ENCODE measurements around the gene SAMHD1.
"Not testable (repeated sequence)": the region's sequence is repeated elsewhere in the genome, so short reads cannot be mapped to it uniquely, and the experiment has no call there.

Gene SAMHD1

DNA sequence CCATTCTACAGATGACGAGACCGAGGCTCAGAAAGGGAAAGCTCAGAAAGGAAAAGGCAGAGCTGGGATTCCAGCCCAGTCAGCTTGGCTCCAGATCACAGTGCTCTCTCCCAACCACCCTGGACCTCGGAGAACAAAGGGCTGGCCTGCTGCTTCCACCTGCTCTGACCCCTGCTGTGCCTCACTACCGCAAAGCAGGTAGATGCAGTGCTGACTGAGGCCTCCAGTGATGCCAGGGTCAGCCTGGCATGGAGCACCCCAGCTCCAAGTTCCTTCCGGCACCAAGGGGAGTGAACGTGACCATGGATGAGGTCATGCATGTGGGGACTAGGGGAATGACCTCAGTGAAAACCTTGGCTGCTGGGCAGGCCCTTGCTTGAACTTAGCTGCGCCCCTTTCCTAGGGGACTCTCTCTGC is 96.3 kb downstream of the SAMHD1 start:
- DNase-seq (ENCODE audit: low read depth in 4 of 4, low spot score in 1 of 4), result no peak

DNA sequence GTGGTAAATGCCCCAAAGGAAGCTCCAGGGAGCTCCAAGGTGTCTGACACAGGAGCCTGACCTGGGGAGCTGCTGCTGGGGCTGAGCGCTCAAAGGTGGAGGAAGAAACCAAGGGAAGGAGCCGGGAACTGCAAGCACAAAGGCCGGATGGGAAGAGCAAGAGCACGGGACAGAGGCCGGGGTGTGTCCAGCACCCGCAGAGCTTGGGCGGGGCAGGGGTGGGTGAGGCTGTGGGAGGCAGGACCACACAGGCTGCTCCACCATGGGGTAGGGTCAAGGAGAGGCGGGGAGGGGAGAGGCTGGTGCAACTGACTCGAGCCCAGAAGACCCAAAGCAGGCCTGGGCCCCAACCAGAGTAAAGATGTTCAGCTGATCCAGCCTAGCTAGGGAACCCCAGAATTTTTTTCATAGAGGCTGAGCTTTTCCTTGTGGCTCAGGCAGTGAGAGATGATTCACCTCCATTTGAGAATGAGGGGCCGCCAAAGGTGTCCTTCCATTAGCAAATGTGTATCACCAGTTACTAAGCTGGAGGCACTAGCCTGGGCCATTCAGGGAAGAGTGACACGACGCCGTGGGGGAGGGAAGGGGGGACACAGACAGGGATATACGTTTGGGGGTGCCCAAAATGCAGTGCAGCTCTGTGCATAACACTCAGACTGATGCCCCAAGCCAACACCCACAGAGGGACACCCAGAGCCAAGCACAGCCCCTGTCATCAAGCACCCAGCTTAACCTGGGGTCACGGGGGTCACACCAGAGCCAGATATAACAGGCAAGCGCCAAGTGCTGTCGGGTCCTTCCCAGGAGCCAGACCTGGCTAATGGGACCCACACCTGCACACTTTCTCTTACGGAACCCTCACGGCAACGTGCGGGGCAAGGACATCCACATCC is 96.9 kb downstream of the SAMHD1 start:
- no peak for DNase-seq (ENCODE audit: low read depth in 4 of 4, low spot score in 1 of 4)

DNA sequence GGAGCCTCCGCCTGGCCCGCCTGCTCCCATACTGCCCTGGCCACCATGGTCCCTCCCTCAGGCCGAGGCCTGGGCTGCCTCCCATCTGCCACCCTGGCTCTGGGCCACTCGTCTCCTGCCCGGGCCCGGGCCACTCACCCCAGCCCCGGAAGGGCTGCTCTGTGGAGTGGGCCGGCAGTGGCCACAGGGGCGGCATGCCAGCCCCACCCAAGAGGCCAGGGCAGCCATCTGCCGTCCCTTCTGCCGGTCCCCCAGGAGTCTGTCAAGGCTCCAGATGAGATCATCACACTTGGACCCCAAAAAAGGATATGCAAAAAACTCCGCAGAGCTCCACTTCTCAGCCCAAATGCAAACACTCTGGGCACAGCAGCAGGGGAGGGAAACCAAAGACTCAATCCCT is 99.3 kb downstream of the SAMHD1 start:
- DNase-seq (ENCODE audit: low read depth in 4 of 4, low spot score in 1 of 4), result no peak

DNA sequence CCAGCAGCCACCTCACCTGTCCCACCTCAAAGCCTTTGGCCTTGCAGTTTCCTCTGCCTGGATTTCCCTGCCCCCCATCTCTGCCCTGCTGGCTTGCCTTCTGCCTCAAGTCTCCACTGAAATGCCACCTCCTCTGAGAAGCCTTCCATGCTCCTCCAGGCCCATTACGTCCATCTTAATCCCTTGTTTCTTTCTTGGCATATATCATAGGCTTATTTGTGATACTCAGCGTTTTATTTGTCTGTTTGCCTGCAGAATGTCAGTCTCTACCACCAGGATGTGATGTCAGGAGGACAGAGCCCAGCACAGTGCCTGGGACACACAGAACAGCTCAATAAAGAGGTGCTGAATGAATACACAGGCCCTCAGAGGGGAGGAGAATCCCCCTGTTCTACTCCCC is 100.0 kb downstream of the SAMHD1 start:
- no peak for DNase-seq (ENCODE audit: low read depth in 4 of 4, low spot score in 1 of 4)

DNA sequence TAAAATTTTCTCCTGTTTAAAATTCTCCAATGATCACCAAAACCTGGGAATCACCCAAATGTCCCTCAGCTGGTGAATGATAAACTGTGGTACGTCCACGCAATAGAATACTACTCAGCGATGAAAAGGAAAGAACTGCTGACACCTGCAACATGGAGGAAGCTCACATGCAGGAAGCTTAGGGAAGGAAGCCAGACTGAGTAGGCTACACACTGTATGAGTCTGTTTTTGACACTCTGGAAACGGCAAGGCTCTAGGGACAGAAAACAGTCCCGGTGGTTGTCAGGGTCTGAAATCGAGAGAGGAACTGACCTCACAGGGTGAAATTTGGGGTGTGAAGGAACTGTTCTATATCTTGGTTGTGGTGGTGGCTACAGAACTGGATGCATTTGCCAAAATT is 100.7 kb downstream of the SAMHD1 start:
- DNase-seq (ENCODE audit: low read depth in 4 of 4, low spot score in 1 of 4), result no peak

DNA sequence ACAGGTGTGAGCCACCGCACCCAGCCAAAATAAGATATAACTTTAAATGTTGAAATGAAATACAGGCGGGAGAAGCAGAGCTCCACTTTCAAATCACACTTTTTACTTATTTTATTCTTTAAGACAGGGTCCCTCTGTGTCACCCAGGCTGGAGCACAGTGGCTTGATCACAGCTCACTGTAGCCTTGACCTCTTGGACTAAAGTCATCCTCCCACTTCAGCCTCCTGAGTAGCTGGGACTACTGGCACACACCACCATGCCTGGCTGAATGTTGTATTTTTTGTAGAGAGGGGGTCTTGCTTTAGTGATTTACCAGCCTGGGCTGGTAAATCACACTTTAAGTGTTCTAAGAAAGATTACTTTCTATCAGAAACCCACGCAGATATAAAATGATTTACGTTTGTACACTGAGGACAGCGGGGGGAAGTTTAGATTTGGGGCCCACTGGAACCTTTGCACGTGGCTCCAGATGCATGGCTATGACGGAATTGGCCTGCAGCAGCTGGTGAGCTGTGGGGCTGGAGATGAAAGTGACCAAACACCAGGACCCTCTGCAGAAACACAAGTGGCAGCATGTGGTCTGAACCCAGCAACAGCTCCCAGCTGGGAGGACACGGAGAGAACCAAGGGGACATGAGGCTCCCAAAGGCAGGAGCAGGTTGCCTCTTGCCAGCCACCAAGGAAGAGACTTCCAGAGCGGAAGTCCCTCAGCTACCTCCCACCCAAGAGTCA is 102.0 kb downstream of the SAMHD1 start:
- no peak for DNase-seq (ENCODE audit: low read depth in 4 of 4, low spot score in 1 of 4)

DNA sequence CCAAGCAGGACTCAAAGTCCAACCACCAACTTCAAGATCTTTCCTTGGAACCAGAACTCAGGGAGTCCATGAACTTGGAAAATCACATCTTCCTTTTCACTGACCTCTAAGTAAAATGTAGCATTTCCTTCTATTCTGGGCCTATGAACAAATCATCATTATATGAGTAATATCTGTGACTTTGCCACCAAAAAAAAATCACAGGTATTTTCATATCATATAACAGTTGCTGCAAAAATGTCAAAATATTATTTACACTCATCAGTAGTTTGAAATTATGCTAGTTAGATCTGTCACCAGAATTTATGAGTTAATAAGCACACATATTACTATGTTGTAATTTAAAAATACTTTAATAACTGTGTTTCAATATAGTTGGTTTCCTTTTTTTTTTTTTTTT is 102.8 kb downstream of the SAMHD1 start:
- DNase-seq (ENCODE audit: low read depth in 4 of 4, low spot score in 1 of 4), result no peak

DNA sequence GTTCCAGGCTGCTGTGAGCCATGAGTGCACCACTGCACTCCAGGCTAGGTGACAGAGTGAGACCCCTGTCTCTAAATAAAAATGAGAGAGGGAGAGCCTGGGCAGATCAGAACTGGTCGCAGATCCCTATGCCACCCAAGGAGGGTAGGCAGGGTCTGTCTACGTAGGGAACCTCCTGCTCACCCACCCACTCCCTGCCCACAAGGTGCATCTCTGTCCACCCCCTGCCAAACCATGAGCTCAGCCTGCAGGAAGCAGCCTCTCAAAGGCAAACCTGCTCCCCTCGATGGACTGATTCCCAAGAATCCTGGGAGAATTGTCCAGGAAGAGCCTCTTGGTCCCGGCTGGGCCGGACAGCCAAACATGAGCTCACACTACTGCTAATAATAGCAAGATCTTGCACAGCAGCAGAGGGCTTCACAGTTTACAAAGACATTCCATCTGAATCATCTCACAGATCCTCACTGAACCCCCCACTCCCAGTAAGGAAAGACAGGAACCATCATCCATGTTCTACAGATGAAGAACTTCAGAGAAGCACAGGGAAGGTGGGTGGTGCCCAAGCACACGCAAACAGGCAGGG is 103.3 kb downstream of the SAMHD1 start:
- no peak for DNase-seq (ENCODE audit: low read depth in 4 of 4, low spot score in 1 of 4)

DNA sequence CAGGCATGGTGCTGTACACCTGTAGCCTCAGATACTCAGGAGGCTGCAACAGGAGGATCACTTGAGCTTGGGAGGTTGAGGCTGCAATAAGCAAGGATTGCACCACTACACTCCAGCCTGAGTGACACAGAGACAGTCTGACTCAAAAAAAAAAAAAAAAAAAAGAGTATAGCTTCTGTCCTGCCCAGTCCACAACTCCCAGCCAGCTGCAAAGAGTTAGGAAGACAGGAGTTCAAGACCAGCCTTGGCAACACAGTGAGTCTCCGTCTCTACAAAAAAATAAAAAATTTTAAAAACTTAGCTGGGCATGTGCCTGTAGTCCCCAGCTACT is 103.8 kb downstream of the SAMHD1 start:
- DNase-seq (ENCODE audit: low read depth in 4 of 4, low spot score in 1 of 4), result no peak

DNA sequence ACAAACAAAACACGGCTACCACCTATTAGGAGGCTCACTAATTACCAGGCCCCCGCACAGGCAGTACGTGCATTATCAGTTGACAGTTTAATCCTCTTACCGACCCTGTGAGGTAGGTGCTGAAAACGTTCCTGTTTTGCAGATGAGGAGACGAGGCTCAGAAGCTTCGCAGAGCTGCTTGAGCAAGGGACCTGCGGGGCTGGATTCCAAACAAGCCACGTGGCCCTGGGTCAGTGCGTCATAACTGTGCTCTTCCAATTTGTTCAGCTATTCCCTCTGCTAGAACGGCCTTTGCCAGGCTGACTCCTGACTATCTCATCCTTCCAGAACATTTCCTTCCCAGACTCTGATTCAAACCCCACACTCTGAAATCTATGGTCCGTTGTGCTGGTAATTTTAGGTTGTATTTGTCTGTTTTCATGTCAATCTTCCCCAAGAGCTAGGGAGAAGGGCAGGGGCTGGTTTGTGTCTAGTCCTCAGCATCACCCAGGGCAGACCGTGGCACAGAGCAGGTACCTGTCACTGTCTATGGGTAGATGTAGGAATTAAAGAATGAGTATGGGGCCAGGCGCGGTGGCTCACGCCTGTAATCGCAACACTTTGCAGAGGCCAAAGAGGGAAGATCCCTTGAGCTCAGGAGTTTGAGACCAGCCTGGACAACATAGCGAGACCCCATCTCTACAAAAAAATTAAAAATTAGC is 104.3 kb downstream of the SAMHD1 start:
- no peak for DNase-seq (ENCODE audit: low read depth in 4 of 4, low spot score in 1 of 4)

DNA sequence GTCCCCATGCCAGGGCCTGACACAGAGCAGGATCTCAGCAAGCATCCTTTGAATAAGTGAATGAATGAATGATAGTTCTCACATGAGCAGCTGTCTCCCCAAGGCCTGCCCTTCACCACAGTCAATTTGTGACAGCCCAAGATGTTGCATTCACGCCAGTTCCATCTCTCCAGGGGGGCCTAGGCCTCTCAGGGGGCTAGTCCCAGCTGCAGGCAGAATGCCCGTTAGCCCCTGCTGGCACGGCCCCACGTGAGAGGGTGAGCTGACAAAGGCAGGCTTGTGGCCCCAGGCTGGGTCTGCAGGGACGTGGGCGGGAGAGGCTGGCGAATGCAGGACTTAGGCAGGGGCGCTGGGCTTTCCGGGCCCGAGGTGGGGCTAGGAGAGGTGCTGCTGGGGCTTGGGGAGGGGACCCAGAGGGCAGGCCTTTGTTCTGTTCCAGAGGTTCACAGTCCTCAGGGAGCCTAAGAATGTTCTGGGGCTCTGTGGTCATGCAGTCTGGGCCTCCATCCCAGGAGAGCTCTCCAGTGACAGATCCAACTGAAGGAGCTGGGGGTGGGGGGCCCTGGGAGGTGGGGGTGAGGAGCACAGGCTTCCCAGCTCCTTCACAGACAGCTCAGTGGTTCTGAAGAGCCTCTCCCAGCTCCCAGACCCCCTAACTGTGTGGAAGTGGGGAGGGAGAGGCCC is 106.1 kb downstream of the SAMHD1 start:
- DNase-seq (ENCODE audit: low read depth in 4 of 4, low spot score in 1 of 4), result no peak

DNA sequence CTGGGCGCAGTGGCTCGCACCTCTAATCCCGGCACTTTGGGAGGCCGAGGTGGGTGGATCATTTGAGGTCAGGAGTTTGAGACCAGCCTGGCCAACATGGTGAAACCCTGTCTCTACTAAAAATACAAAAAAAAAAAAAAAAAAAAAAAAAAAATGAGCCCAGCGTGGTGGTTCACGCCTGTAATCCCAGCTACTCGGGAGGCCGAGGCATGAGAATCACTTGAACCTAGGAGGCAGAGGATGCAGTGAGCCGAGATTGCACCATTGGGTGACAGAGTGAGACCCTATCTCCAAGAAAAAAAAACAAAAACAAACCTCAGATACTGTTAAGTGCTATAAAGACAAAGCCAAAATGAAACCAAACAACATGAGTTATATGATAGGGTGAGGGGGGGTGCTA is 110.5 kb downstream of the SAMHD1 start:
- not testable (repeated sequence) for DNase-seq (ENCODE audit: low read depth in 4 of 4, low spot score in 1 of 4)
